ENCODE measurements around the gene STAC2.

The STAC2 gene

GRCh38 chr17:39231591-39232551 is 6.1 kb upstream of the STAC2 start:
- DNase-seq, result peak; percentile 78

DNA sequence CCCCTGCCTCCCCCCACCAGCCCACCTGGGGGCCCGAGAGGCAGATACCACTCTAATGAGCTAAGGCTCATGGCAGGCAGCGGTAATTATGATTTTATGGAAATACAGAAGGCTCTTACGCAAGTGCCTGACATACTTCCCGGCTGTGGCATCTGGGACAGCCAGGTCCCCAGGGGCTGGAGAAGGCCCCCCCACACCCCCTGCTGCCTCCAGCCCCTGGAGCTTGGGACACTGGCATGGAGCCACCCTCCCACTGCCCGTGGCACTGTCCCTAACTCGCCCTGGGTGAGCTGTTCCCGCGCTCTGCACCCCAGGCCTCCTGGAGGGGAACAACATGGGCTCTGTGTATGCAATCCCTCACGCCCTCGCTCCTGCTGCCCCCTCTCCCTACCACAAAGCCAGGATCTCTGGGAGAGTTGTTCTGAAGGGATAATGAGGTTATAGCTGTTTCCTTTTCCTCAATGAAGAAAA is 5.4 kb upstream of the STAC2 start:
- DNase-seq, result no peak

- no peak for DNase-seq
These were observed 4.6 kb upstream of the STAC2 start for GRCh38 chr17:39230361-39230760.

DNA sequence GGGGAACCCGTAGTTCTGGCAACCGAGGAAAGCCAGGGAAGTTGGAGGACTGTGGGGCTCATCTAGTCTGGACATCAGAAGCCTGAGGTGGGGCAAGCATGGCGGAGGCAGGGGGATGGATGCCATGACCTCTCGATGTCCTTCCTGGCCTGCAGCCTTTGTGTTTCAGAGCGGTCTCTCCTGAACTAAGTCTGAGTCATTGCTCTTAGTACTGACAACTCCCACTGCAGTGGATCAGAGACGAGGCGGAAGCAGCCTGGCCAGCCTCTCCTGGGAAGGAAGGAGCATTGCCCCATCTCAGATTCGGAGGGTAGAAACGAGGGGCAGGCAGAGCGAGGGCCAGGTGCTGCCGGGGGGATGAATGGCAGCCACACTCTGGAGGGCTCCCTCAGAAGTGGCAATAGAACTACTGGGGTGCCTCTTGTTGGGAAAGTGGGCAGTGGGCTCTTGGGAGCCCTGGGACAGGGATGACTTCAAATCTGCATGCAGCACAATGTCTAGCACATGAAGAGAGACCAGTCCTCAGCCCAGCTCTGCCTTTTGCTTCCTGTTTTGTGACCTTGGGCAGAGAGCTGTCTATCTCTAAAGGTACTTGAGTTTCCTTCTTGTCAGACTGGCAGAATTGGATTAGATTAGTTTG is 3.6 kb upstream of the STAC2 start:
- no peak for DNase-seq

GRCh38 chr17:39227364-39227919 is 1.7 kb upstream of the STAC2 start:
- no peak for DNase-seq

GRCh38 chr17:39225959-39226683 is 376 bp upstream of the STAC2 start:
- no peak for DNase-seq

DNA sequence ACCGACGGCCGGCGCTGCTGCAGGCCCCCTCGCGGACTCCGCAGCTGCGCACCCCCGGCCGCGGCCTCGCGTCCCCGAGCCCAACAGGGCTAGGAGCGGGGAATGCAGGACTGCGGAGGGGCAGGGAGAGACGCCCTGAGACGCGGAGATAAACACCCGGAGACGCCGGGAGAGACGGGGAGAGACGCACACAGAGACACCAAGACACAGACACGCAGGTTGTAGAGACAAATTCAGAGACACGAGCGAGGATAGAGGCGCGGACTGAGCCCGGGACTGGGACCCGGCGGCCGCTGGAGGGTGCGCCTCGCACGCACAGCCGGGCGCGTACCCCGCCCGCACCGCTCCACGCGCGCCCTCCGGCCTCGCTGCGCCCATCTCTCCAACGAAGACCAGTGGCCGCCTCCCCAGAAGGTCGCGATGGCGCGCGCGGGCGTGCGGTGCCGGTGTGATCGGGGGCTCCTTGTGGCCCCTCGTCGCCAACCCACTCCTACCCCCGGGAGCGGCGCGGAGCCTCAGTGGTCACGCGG is 902 bp downstream of the STAC2 start:
- DNase-seq, result no peak

GRCh38 chr17:39223907-39224777 is 1.6 kb downstream of the STAC2 start:
- DNase-seq, result no peak

- no peak for DNase-seq
These were observed 2.6 kb downstream of the STAC2 start for GRCh38 chr17:39222866-39223834.

DNA sequence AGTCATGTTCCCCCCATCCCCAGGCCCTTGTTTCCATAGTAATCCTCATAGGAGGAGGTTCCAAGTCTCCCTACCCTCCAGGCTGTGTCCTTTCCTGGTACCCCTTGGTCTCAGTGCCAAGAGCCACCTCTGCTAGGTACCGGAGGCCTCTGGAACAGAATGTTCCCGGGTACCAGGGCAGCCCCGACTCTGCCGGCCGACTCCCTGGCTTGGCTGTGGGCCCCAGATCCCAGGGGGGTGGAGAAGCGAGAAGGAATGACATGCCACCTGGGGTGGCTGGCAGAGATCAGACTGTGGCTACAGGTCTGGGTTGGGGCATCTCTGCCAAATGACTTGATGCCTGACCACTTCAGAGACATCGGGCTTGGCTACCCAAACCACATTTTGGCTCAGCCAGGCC is 3.6 kb downstream of the STAC2 start:
- DNase-seq, result no peak

GRCh38 chr17:39221572-39221971 is 4.2 kb downstream of the STAC2 start:
- DNase-seq, result no peak

- DNase-seq, result no peak
These were observed 6.0 kb downstream of the STAC2 start for GRCh38 chr17:39219647-39220154.

GRCh38 chr17:39218906-39219305 is 6.8 kb downstream of the STAC2 start:
- DNase-seq, result no peak

GRCh38 chr17:39217734-39218369 is 7.9 kb downstream of the STAC2 start:
- no peak for DNase-seq

DNA sequence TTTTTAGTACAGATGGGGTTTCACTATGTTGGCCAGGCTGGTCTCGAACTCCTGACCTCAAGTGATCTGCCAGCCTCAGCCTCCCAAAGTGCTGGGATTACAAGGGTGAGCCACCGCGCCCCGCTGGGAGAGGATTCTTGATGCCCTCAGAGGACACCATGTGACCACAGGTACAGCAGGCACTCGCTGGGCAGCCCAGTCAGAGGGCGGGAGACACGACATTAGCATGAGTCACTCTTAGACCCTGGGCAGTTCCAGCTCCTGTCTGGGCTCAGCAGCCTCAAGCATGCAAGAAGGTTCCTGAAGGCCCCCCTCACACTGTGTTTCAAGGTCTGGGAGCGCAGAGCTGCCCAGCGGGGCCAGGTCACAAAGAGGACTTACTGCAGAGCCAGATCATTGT is 11.9 kb downstream of the STAC2 start:
- DNase-seq, result peak; percentile 68

- DNase-seq, result no peak
These were observed 12.8 kb downstream of the STAC2 start for GRCh38 chr17:39212841-39213480.

- no peak for DNase-seq
These were observed 13.4 kb downstream of the STAC2 start for GRCh38 chr17:39212195-39212810.

- no peak for DNase-seq
These were observed 15.7 kb downstream of the STAC2 start for GRCh38 chr17:39210093-39210434.

Measured in 8988T (cell line).